GM12875 (cell line): ENCODE results near the gene ABTB1.

Experiments used
- H3K4me3 ChIP-seq: one replicate; pipeline ENCODE4 v1.5.1; 2011; ENCODE audit warnings: low read depth, low read length, control low read depth
- CTCF ChIP-seq: IDR thresholded peaks from 2 replicates; pipeline ENCODE4 v1.5.1; 2011; ENCODE audit warnings: low read depth, mild to moderate bottlenecking, control low read depth, inconsistent platforms, low read length, moderate library complexity, borderline replicate concordance; ENCODE audit not compliant: insufficient read depth

Gene ABTB1

GRCh38 chr3:127660621-127661251 is 12.0 kb upstream of the ABTB1 start:
- no peak overlapping the region for H3K4me3 ChIP-seq
- no peak for TF ChIP-seq CTCF

- TF ChIP-seq CTCF: no peak
- H3K4me3 ChIP-seq: no peak overlapping the region
Observed at GRCh38 chr3:127661600-127661999, 11.2 kb upstream of the ABTB1 start.

GRCh38 chr3:127662001-127662469 is 10.7 kb upstream of the ABTB1 start:
- TF ChIP-seq CTCF: no peak

GRCh38 chr3:127663151-127663550 is 9.6 kb upstream of the ABTB1 start:
- no peak for TF ChIP-seq CTCF
- H3K4me3 ChIP-seq: no peak overlapping the region

More at GRCh38 chr3:127662001-127662469, 10.7 kb upstream of the ABTB1 start:
- H3K4me3 ChIP-seq: no peak overlapping the region

- no peak overlapping the region for H3K4me3 ChIP-seq
Observed at GRCh38 chr3:127665165-127665564, 7.6 kb upstream of the ABTB1 start.

GRCh38 chr3:127665586-127665985 is 7.2 kb upstream of the ABTB1 start:
- TF ChIP-seq CTCF: no peak
- H3K4me3 ChIP-seq: no peak overlapping the region

More at GRCh38 chr3:127665165-127665564, 7.6 kb upstream of the ABTB1 start:
- TF ChIP-seq CTCF: no peak

- TF ChIP-seq CTCF: no peak
- H3K4me3 ChIP-seq: no peak overlapping the region
Observed at GRCh38 chr3:127666676-127667075, 6.1 kb upstream of the ABTB1 start.
